GM19467 (cell line): Measurements from ENCODE around the gene PRPF6.
"Not testable (repeated sequence)": the region's sequence is repeated elsewhere in the genome, so short reads cannot be mapped to it uniquely, and the experiment has no call there.

ENCODE experiments used
- ATAC-seq: cut with Tn5 transposase; IDR thresholded peaks from one replicate; pipeline ENCODE4 v1.9.1; 2021; ENCODE audit warnings: mild to moderate bottlenecking, moderate library complexity; ENCODE audit not compliant: unreplicated experiment

Gene PRPF6

DNA sequence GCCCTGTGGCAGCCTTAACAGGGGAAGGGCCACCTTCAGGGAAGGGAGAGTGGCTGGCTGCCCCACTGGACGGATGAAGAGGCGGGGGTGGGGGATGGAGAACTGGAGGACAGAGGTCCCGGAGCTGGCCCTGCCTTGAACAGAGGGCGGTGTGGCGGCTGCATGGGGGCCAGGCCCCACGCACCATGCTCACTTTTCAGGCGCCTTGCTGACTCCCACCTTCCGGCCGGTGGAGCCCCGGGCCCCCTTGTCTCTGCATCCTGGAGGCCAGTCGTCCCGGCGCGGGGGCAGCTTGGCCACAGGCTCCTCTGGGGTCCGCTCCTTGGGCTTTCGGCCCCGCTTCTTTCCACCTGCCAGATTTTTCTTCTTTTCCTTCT is 21.2 kb upstream of the PRPF6 start:
- no peak for ATAC-seq

DNA sequence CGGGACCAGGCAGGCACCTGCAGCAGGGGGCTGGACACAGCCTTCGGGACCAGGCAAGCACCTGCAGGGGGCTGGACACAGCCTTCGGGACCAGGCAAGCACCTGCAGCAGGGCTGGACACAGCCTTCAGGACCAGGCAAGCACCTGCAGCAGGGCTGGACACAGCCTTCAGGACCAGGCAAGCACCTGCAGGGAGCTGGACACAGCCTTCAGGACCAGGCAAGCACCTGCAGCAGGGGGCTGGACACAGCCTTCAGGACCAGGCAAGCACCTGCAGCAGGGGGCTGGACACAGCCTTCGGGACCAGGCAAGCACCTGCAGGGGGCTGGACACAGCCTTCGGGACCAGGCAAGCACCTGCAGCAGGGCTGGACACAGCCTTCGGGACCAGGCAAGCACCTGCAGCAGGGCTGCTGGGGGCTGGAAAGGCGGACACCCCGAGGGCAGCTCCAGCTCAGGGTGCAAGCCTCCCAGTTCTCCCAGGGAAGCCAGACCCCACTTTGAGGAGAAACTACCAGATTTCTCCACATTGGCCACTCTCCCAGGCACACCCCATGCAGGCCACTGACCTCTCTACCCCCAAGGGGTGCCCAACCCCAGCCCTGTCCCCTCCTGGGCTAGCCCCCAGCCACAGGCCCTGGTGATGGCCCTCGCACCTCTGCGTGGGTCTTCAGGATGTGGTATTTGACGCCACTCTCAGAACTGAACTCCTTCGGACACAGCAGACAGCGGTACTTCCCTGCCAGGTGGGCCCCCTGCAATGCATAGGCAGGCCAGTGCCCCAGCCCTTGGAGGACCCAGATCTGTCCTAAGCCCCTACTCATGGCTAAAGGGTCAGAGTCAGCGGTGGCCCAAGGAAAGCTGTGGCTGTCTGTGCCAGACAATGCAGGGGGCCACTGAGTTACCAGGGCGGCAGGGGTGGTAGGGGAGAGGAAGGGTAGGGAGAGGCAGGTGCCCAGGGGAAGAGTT is 20.0 kb upstream of the PRPF6 start:
- ATAC-seq = not testable (repeated sequence)

DNA sequence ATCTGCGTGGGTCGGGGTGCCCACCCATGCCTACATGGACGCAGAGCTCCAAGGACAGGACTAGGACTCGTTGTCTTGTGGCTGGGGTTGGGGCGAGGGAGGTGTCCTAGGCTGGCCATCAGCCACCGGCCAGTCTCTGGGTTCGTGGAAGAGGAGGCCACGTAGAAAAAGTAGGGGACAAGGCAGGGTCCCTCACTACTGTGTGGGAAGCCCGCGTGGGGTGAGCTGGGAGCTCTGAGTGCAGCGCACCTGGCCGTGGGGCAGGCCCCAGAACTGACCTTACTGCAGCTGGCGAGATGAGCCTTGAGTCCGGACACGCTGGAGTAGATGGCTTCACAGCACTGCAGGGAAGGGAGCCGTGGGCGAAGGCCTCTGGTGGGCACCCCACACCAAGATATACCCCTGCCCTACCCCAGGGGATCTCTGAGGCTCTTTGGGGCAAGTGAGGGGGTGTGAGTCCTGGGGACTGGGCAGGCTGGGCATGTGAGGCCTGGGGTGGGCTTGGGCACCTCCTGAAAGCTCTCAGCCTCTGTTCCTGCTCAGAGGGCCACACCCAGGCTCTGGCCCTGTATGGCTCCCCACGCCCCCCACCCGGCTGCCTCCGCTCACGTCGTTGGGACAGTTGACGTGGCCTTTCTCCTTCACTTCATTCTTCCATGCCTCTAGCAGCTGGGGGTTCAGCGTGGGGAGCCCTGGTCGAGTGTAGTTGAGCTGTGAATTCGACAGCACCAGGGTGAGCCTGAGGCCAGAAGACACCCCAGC is 19.1 kb upstream of the PRPF6 start:
- no peak for ATAC-seq

DNA sequence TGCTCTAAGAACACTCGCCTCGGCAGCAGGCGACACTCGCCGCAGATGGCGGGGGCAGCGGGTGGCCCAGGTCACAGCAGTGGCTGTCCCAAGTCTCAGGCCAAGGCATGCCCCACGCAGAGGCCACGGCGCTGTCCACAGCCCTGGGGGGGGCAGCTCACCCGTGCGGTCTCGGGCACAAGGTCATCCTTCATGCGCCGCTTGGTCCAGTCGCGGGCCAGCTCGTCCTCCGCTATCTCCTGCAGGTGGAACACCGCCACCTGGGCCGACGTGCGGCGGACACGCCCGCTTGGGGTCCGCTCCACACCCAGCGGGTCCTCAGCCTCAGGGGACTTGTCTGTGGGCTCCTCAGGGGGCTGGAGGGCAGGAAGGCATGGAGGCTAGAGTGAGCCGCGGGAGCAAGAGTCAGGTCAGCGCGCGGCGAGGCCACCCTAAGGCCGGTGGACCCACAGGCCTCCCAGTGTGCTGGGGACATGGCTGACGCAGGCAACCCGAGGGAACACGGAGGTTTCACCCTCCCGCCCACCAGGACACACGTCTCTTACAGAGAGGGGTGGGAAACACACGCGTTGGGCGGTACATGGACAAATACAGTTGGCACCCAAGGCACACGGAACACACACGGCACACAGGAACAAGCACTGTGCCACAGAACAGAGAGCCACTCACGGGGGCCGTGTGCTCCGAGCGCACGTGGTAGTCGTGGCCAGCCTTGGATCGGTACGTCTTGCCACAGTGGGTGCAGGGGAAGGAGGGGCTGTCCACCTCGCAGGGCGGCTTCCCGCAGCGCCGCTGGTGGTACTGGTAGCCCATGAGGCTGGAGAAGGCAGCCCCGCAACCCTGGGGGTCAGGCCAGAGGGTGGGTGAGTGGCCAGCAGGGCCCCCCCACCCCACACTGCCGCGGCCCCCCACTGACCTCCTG is 18.2 kb upstream of the PRPF6 start:
- no peak for ATAC-seq

DNA sequence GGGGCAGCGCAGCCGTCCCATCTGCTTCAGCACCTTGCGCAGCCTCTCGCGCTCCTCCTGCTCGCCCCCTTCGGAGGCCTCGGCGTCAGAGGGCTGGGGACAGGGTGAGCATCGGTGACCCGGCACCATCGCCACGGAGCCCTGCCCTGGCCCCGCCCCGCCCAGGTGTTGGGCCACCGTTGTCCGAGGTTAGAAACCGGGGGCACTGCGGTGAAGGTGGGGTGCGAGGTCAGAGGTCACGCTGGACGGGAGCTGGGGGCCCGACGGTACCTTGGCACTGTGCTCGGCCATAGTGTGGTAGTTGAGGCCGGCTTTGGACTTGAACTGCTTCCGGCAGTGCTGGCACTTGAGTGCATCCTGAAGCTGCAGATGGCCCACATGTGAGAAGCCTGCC is 17.6 kb upstream of the PRPF6 start:
- ATAC-seq = no peak

DNA sequence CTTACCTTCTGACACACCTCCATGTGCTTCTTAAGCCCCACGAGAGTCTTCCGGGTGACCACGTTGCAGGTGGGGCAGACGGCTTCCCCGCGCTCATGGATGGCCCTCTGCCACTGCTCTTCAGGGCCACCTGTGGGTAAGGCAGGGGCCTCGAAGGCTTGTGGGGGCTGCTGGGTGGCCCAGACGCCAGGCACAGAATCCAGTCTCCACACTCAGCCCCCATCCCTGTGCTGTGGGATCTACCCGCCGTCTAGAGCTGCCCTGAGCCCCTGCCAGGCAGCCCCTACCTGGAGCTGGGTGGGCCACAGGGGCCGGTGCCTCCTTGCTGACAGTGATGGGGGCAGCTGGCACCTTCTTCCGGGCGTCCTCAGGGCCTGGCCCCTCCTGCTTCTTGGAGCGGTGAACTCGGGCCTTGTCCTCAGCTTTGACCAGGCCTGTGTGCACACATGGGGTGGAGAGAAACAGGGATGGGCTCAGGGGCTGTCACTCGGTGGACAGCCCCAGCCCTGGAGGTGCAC is 17.1 kb upstream of the PRPF6 start:
- ATAC-seq = no peak

DNA sequence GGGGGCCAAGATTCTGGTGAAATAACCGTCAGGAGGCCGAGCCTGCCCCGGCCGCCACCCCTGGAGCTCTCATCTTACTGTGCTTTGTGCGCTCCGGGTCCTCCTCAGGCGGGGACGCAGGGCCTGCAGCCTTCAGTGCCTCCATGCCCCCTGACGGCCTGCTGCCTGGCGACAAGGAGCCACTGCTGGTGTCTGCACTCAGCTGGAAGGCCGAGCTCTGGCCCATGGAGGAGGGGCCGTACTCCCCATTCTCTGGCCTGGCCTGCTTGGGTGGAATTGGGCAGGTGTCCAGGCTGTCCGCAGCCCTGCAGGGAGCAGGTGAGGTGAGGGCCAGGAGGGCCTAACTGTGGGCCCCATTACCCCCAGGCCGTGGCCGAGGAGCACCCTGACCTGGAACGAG is 16.5 kb upstream of the PRPF6 start:
- ATAC-seq = no peak

GRCh38 chr20:63966172-63966943 is 14.6 kb upstream of the PRPF6 start:
- no peak for ATAC-seq

DNA sequence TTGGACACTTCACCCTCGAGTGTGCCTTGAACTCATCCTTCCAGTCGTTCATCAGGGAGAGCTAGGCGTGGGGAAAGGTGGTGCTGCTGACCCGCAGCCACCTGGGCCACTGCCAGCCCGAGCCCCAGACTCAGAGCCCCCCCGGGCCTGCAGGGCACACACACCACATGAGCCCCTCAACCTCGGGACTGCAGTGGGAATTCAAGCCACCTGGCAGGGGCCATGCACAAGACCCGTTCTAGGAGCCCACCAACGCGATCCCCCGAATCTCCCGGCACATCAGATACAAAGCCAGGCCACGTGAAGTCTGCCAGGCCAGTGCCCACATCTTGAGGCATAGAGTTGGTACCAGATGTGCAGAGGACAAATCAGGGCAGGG is 14.0 kb upstream of the PRPF6 start:
- ATAC-seq = no peak

GRCh38 chr20:63967330-63968135 is 13.4 kb upstream of the PRPF6 start:
- ATAC-seq = no peak

DNA sequence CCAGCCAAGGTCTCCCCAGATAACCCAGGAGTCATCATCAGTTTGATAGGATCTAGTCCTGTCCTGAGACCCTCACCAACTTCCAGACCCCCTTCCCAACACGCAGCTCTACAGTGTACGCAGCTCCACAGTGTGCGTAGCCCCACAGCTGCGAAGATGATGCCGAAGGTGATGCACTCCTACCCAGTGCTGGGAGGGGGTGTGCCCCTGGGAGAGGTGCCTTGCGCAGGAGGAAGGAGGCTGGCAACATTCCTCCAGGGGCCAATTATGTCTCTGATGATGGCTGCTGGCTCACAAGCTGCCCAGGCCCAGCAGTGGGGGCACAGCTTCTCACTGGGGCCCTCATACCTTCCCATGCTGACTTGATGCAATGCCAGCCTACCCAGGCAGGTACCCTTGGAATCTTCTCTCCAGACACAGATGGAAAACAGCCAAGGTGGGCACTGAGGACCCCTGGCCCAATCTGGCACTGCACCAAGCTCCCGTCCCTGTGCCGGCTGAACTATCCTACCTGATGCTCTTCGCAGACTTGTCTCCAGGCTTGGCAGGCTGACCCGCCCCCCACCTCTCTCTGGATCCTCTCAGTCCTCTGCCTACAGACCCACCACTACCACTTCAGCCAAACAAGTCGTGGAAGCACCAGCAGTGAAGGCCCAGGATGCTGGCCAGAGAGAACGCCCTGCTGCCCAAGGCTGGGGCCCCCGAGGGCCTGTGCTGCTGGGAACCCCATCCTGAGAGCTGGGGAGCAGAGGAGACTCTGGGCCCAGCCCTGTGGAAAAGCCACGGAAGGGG is 12.6 kb upstream of the PRPF6 start:
- ATAC-seq = no peak

DNA sequence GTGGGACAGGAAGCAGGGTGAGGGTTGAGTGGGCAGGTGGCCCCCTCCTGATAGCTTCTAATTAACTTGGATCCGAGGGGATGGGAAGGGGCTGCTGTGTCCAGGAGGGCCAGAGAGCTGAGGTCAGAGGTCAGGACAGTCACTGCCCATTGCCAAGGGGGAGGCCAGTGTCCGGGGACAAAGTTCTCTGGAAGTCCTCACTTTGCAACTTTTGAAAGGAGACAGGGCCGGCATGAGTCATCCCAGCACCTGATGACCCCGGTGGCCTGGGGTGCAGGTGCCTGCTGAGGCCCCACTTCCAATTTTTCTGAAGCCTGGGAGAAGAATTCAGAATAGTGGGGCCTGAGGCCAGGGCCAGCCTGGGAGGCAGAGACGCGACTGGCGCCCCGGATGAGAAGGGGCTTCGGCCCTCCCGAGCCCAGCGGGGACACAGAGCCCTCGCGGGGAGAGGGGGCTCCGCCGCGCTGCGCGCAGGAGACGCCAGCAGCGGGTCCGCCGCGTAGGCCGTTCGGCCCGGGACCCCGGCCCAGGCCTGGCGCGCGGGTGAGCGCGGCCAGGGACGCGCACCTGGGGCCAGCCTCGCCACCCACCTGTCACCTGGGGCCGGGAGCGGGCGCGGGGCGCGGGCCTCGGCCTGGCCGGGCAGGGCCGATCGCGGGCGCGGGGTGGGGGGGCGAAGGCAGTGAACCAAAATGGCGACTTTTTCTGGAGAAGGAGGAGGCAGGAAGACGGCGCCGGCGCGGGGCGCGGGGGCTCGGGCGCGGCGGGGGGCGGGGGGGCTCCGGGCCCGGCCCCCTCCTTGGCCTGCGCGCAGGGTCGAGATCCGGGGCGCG is 11.8 kb upstream of the PRPF6 start:
- ATAC-seq = no peak

- ATAC-seq = no peak
Measured at GRCh38 chr20:63969838-63970713, 10.9 kb upstream of the PRPF6 start, which contains the start of gene ZNF512B. Gene ZNF512B (minus strand): TSS chr20:63969930. CDS start chr20:63967950, 1,980 bp downstream.

GRCh38 chr20:63970714-63971431 is 10.1 kb upstream of the PRPF6 start:
- ATAC-seq = no peak

DNA sequence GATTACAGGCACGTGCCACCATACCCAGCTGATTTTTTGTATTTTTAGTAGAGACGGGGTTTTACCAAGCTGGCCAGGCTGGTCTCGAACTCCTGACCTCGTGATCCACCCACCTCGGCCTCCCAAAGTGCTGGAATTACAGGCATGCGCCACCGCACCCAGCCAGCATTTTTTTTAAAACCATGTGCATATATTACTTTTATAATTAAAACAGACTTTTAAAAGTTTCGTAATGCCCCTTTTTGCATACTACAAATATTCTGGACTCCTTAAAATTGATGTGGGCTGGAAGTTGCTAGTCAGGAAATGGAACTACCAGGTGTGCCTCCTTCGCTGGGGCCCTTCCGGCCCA is 9.0 kb upstream of the PRPF6 start:
- not testable (repeated sequence) for ATAC-seq
